IPS DF 4.7 (cell line): ENCODE data around the gene PCNX2.
"Not testable (repeated sequence)": the region's sequence is repeated elsewhere in the genome, so short reads cannot be mapped to it uniquely, and the experiment has no call there.

Experiments
- DNase-seq: peaks from one replicate; pipeline ENCODE4 v3.0.0-alpha.2; 2013; ENCODE audit warnings: low spot score; ENCODE audit errors: extremely low read depth

PCNX2 gene

DNA sequence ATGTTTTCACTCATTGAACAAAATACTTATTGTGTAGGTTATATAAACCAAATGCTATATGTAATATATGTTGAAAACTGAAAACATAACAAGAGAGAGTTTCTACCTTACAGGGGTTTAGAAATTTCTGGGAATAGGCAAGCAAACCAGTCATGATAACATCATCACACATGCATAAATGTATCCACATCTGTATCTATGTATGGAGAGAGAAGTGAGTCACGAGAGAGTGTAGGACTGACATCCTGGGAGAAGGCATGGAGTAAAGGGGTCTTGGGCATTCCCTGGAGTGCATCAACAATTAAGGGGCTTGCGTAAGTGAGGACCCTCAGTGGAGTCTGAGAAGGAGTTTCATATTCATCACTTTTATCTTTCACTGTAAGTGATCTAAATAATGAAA lies 65.5 kb downstream of the PCNX2 start:
- DNase-seq: no peak

- DNase-seq: no peak
These were observed 66.2 kb downstream of the PCNX2 start for GRCh38 chr1:233229288-233229687.

DNA sequence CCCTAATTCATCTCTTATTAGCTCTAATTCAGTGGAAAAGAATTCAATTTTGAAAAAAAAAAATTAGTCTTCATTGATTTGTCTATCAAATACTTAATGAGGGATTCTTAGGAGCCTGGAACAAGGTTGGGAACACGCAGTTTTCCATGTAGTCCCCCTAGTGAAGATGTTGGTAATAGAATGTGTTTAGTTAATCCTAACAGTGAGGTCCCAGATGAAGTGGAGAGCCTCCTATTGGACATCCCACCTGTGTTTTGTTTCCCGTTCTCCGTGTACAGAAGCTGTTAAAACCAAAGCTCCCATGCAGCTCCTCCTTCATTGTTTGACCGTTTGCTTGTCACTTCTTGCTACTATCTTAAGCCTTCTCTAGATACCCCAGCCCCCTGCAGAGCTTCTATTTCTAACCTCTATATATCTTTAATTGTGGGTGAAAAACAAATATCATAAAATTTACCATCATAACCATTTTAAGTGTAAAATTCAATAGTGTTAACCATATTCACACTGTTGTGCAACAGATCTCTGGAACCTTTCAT lies 67.5 kb downstream of the PCNX2 start:
- no peak for DNase-seq

GRCh38 chr1:233224311-233224710 lies 71.2 kb downstream of the PCNX2 start:
- no peak for DNase-seq

DNA sequence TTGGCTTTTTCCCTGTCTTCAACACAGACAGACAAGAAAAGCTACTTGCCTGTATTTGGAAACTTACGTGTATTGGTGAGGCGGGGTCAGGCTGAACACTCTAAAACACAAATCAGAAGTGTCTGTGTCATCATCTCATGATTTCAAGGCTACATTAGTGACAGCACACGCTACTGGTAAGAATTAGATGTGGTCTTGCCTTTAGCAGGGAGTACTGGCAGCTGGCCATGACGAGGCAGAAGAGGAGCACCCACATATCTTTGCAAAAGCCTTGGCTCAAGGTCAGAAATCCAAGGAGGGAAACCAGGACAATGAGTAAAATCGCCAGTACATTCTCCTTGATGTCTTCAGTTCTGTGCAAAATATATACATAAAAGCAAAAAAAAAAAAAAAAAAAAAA lies 77.7 kb downstream of the PCNX2 start:
- DNase-seq: no peak

GRCh38 chr1:233216009-233216408 lies 79.5 kb downstream of the PCNX2 start:
- DNase-seq: no peak

DNA sequence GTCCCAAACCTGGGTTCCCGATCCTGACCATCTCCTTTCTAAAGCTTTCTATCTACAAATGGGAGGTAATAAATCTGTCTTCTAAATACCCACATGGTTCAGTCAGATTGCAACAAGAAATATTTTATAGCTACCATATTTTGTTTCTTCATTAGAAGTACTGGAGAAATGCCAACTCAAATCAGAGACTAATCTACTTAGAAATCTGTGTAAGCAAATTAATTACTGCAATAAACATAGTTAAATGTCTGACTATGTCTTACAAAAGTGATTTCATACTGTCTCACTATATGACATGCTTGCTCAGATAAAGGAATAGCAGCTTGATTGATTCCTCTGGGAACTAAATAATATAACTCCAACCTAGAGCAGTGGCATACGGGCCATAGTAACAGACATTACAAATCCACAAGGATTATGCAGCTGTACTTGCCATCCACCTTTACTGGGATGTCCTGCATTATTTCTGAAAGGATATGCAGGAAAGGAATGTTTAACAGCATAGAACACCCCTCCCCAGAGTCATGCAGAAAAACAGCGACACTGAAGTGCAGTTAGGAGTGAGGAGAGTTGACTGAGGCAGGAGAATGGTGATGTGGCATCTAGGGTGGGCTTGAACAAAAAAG lies 80.3 kb downstream of the PCNX2 start:
- no peak for DNase-seq

DNA sequence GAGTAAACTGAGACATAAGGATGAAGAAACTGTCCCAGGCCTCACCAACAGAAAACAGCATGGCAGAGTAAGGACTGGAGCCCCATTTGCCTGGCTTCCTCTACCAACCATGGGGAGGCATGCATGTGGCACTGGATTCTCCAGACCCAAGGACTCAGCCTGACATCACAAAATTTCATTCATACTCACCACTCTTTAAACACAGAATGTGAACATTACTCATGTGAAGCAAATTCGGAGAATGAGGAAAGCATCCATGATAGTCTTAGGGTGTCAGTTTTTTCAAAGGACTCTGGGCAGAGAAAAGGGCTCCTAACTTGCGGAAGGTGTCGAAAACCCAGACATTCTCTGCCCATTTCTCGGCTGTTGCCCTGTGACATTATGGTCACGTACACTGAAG lies 83.9 kb downstream of the PCNX2 start:
- DNase-seq: no peak

GRCh38 chr1:233211106-233211505 lies 84.4 kb downstream of the PCNX2 start:
- no peak for DNase-seq

DNA sequence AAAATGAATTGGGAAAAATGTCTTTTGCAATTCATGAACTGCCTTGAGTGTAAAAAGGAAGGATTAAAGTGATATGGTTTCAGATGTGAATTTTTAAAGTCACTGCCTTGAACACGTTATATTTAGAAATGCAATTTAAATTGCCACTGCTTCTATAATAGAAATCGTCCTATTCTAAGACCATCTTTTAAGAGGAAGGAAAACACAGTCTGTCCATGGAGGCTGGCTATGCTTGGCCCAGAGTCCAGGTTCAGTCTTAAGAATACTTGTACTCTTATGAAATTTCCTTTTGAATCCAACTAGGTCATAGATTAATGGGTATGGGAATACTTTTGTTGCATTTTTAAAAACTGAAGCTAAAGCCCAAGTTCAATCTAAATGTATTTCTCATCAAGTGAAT lies 86.0 kb downstream of the PCNX2 start:
- DNase-seq: no peak

DNA sequence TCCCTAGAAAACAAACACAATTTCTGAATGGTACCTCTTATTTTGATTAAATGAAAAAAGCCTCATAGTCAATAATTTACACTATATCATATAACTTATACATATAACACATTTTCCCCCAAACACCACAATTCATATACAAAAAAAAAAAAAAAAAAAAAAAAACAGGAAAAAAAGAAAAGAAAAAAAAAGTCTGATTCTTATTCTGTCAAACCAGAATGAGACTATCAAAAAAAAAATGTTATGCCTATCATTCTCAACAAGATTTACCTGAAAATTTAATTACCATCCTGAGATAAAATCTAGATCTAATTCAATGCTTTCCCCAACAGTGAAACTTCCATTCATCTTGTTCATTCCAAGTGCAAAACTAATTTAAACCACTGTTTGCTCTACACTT lies 86.8 kb downstream of the PCNX2 start:
- DNase-seq: no peak

DNA sequence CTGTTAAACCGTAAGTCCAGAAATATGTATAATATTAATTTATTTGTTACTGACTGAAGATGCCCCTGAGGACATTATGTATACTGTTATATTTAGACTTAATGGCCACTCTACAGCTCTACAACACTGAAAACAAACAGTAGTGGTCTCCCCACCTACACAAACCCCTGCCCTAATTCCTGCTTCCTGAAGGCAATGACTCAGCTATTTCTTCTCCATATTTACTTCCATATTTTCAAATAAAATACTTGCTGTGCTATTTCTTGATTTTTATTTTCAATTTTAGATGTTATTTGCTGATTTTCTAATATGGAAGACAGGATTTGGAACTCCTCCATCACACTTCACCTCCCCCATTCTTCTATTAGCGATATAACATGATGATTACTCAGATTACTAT lies 97.6 kb downstream of the PCNX2 start:
- DNase-seq: no peak

GRCh38 chr1:233193741-233194140 lies 101.8 kb downstream of the PCNX2 start:
- DNase-seq: no peak

DNA sequence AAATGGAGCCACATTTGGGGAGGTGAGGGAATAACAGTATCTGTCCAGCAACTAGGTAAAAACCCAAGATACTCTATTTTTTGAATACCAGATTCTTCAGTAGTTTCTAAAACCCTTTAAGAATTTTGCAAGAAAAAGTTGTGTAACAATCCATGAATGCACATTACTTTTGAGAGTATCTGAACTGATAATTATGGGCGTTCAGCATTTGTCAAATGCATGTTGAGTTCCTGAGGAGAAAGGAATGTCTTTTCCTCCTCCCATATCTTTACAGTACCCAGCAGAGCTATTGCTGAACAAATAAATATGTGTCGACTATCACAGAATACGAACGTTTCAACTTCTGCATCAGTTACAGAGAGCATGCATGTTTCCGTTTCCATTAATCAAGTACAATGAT lies 104.5 kb downstream of the PCNX2 start:
- DNase-seq: no peak

DNA sequence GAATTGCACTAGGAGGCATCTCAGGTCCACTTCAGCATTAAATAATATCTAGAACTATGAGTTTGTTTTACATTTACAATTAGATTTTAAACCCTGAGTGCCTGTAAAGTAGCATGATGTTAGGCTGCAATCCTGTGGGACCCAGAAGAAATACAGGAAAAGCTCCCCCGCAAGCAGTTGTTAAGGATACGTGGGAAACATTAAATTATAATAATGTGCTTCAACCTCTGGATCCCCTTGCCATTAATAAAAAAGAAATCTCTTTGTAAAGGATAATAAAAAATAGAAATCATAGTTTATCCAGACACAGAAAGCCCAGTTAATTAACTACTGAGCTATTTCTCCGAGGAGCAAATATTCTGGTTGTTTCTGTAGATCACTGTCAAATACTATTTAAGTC lies 106.0 kb downstream of the PCNX2 start:
- no peak for DNase-seq

DNA sequence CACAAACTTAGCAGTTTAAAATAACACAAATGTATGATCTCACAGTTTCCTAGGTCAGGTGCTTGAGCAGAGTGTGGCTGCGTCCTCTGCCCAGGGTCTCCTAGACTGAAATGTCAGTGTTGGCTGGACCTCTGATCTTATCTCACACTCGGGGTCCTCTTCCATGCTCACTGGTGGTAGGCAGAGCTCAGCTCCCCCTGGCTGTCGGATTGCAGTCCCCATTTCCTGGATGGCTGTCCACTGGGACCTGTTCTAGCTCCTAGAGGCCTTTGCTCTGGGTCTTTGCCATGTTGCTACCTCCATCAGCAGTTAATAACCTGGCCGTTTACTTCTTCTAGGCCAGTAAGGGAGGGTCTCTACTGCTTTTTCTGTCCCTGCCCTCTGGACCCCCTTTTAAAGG lies 107.5 kb downstream of the PCNX2 start:
- no peak for DNase-seq

GRCh38 chr1:233183226-233184020 lies 112.1 kb downstream of the PCNX2 start:
- DNase-seq: no peak

GRCh38 chr1:233182587-233182986 lies 112.9 kb downstream of the PCNX2 start:
- DNase-seq: no peak

- DNase-seq: no peak
These were observed 114.7 kb downstream of the PCNX2 start for GRCh38 chr1:233180641-233181364.

- not testable (repeated sequence) for DNase-seq
These were observed 115.9 kb downstream of the PCNX2 start for GRCh38 chr1:233179638-233180037.

- DNase-seq: no peak
These were observed 123.3 kb downstream of the PCNX2 start for GRCh38 chr1:233172201-233172600.

DNA sequence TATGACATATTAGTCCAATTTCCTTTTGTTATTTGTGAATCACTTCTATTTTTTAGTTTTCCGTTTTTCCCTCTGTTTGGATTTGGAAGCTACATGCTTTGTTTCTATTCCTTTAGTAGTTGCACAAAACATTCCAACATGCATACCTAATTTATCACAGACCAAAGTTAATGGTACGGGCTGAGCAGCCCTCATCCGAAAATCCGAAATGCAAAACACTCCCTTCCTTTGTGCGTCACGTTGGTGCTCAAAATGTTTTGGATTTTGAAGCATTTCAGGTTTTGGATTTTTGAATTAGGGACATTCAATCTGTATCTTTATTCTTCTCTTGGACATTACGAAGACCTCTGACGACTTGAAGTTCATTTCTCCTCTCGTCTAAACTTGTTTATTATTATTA lies 124.8 kb downstream of the PCNX2 start:
- no peak for DNase-seq
